ENCODE results near the gene PNPLA1. TPM values are rescaled to one million over a fixed set of nuclear protein-coding genes. Genes with fewer than 3 reads are reported as not detected.

PNPLA1 gene
- total and polyA plus RNA-seq, 10 of the 15 experiments (the other 5 are each of a cell fraction or from before 2014, with no cell fraction given), result 0.04 TPM; not detected in 9

- no TSS peak for BruUV-seq (replicated peaks)
- SMC1A ChIA-PET (ENCODE audit: uncharacterized antibody, unreplicated experiment), result no interaction called here
- H3K79me2 ChIP-seq (ENCODE audit: control insufficient read depth, insufficient read depth, low read length), result no peaks in the 10 kb centered on the region
Measured at GRCh38 chr6:36292170-36292569, 22.3 kb downstream of the PNPLA1 start.

More at GRCh38 chr6:36292170-36292569, 22.3 kb downstream of the PNPLA1 start:
- intact Hi-C loops (cut with micrococcal nuclease; ENCODE audit: unreplicated experiment) (no loop called here), in situ Hi-C loops (cut with MboI) (no loop called here)
- WGBS (ENCODE audit: insufficient coverage, insufficient replicate concordance, low lambda C conversion rate, missing lambda C conversion rate), result 34% methylated on average over 5 of the region's 6 CpGs
- CTCF ChIA-PET, result interaction anchor here (2.4 kb wide), 1 partner anchor 8 kb away, joined by 9 read pairs; no protein-coding TSS in a partner anchor
- Histone ChIP-seq H3K27me3 (replicated peaks in 1 of 2; ENCODE audit: control insufficient read depth in 2 of 2, insufficient read depth in 2 of 2, low read length in 1 of 2) (peaks cover 0 to 2% of the 10 kb centered on the region in 2 experiments; a peak in 1 of 4 replicates), H3K4me1 (ENCODE audit: control insufficient read depth, insufficient read depth, low read length) (no peaks in the 10 kb centered on the region), H3K36me3 (ENCODE audit: control insufficient read depth in 2 of 2, insufficient read depth in 2 of 2, low read length in 1 of 2) (no peaks in the 10 kb centered on the region), H3K4me3 (no peak overlapping the region), H3K27ac (ENCODE audit: control insufficient read depth, insufficient read depth) (no peak overlapping the region), H3K4me2 (ENCODE audit: control insufficient read depth, insufficient read depth) (no peak overlapping the region), H4K20me1 (ENCODE audit: control insufficient read depth, insufficient read depth) (no peaks in the 10 kb centered on the region), H2AFZ (ENCODE audit: control insufficient read depth, low read depth, low read length) (no peak overlapping the region), H3K9me3 (replicated peaks; ENCODE audit: control insufficient read depth, insufficient read depth, low read length) (no peaks in the 10 kb centered on the region), H3K9ac (ENCODE audit: control insufficient read depth, insufficient read depth, low read length) (no peak overlapping the region)
- FAIRE-seq (no peak), DNase-seq (ENCODE audit: low read depth, low spot score) (no peak), ATAC-seq (no peak)
- RAD21 ChIA-PET (ENCODE audit: unreplicated experiment), result no interaction called here
- POLR2A ChIA-PET, result no interaction called here
- TF ChIP-seq BCLAF1 (IDR thresholded peaks at IDR 0.05) (no peak), EP300 (IDR thresholded peaks at IDR 0.05; ENCODE audit: borderline replicate concordance in 1 of 2, control insufficient read depth in 1 of 2, low read depth in 2 of 2, low read length in 2 of 2) (no peak), CHD2 (IDR thresholded peaks at IDR 0.05; ENCODE audit: borderline replicate concordance, low read depth, low read length) (no peak), KLF5 (IDR thresholded peaks at IDR 0.05; ENCODE audit: partially characterized antibody) (no peak), CHD4 (IDR thresholded peaks at IDR 0.05) (no peak), POLR2AphosphoS5 (IDR thresholded peaks at IDR 0.05; ENCODE audit: low read length) (no peak), IRF5 (IDR thresholded peaks at IDR 0.05; ENCODE audit: borderline replicate concordance) (no peak), PBX3 (IDR thresholded peaks at IDR 0.05; ENCODE audit: insufficient replicate concordance, low read depth, low read length) (no peak), NR2C2 (IDR thresholded peaks at IDR 0.05; ENCODE audit: borderline replicate concordance, control insufficient read depth, insufficient read length, low read depth) (no peak), TAF1 (IDR thresholded peaks at IDR 0.05; ENCODE audit: borderline replicate concordance, low read depth, low read length) (no peak), RELA (IDR thresholded peaks at IDR 0.05; ENCODE audit: borderline replicate concordance, partially characterized antibody) (no peak), KDM1A (IDR thresholded peaks at IDR 0.05; ENCODE audit: borderline replicate concordance) (no peak)
